Ecto neural progenitor cell (in vitro differentiated cells): ENCODE measurements around the gene ATP1A4.

Experiments
- DNase-seq: peaks from one replicate; pipeline ENCODE4 v3.0.0-alpha.2; 2018; ENCODE audit warnings: low spot score

The ATP1A4 gene

DNA sequence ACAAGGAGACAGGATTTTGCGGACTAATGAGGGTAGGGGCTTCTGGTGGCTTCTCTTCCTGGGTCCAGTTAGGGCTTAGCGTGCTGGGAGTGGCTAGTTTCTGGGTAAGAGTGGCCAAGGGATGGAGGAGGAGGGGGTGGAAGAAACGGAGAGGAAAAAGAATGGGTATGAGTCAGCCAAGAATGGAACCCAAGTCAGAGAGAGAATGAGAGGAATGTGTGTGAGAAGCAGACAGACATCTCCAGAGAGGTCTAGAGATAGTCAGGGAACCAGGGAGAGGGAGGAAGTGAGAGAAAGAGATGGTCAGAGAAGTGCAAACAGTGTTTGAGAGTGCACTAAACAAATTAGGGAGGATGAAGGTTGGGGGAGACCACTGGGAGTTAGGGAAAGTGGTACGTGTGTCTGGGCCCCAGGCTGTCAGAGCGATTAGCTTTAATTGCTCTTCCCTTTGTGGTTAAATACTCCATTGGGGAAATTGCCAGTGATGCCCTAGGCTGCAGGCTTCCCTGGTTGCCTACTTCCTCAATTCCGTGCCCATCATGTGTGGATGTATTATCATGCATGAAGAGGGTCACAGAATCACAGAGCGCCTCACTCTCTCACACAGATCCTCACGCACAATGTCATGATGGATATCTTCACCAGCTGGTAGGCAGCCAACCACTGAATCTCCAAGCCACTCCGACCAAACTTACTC lies 55.2 kb downstream of the ATP1A4 start:
- DNase-seq = no peak

DNA sequence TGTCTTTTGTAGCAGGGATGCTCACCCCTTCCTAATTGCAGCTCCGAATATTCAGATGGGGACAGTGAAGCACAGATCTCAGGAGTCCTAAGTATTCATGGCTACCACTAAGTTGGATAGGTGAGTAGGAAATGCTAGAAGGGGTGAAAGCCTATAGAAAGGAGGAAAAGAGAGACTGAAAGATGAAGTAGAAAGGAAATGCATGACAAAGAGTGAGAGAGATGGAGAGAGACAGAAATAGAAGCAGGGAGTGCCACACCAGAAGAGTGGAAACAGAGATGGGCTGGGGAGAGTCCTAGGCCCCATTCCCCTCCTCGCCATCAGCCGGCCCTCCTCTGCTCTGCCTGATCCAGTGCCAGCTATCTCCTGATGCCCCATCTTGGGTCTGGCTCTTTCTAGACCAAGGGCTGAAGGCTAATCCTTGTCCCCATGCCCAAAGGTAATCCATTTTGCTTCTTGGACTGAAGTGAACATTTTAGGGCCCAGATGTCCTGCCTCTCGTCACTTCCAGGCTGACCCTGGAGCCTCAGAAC lies 55.8 kb downstream of the ATP1A4 start:
- no peak for DNase-seq

DNA sequence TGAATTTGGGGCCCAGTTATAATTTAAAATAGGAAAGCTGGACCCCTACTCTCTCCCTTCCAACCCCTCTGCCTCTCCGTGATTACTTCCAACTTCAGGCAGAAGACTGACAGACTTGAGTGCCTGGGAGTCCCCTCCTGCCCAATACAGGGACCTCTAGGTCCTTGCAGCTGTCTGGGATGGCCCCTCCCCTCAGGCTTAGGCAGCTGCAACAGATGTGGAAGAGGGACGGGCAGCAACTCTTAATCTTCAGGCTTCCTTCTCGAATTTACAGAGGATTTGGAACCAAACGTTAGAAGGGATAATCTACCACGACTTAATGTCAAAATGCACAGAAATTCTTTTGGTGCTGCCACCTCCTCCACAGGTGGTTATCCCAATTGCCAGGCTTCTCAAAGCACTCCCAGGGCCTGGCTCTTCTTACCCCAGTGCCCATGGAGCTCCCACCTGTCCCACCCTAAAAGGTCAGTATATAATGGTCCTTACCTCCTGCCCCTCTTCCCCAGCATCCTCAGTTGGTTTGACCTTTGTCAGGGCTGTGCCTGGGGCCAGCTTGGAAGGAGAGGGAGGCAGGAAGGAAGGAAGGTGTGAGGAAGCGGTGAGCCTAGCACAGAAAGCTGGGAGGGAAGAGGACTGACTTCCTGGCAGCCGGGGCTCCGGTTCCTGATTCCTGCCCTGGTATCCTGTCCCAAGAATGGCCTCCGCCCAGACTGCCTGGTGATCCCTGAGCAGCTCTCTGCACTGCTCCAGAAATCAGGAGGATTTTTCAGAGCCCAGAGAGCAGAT lies 56.6 kb downstream of the ATP1A4 start:
- DNase-seq = no peak

DNA sequence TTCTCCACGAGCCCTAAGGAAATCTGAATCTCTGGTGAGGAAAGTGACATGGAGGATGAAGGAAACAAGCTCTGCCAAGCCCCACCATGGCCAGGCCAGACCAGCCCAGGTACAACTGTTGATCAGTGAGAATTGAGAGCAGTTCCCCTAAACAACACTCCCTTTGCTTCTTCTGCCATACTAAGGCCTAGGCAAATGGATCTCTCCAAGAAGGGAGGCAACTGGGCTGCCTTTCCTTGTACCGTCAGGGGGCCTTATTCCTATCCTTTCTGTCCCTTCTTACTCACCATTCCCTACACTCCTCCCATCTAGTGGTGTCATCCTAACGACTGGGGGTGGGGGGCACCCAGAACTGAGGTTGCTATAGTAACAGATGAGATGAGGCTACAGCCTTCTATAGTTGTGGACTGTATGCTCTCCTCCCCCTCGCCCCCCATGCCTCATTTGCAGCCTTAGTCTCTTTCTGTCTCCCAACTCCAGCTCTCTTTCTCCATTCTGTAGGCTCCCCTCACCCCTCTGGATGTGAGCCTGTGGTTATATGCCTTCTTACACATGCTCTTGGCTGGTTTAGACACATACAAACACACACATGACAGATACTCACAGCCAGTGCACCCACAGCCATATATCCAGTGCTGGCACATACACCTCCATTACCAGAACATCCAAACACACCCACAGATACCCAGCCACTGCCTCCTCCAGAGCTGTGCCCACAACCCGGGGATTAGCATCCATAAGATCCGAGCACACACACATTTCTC lies 57.3 kb downstream of the ATP1A4 start:
- no peak for DNase-seq

DNA sequence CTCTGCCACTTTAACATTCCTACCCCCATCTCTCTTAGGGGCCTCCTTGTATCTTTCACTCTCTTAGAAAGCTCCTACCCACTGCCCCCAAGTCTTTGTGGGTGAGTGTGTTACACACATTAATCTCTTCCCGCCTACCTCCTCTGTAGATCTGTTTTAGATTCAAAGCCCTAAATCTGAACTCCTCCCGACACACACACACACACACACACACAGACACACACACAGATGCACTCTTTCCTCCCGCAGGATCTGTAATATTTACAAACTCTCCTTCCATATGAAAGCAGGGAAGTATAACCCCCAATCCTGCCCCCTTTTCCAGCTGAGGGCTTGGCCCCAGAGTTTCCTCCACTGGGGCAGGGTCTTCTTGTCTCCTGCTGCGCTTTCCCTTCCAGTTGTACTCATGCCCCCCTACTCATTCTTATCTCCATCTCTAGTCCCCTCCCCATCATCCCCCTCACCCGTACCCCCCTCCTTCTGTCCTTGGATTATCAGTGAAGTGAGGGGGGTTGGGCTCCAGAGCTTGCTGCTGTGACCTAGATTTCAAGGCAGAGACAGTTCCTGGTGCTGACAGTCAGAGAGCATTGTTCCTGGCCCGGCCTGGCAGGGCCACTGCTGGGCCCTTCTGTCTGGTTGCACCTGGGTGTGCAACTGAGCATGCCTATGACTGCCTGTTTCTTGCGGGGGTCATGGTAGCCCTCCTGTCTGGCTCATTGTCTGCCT lies 58.1 kb downstream of the ATP1A4 start:
- DNase-seq = no peak

DNA sequence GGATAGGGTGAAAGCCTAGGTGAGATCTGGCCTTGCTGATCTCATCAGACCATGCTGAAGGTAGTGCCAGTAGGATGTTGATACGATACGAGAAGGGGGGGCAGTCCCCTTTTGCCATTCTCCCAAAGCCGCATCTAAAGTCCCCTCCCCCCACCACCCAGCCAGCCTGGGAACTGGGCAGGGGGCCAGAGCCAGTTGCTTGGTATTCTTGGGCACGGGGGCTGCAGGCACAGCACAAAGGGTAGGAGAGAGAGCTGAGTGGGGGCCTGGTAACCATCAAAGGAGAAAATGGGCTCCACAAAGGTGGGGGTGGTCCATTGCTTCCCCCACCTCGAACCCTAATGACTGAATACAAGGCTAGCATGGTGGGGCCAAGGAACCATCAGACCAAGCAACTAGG lies 59.2 kb downstream of the ATP1A4 start:
- no peak for DNase-seq

DNA sequence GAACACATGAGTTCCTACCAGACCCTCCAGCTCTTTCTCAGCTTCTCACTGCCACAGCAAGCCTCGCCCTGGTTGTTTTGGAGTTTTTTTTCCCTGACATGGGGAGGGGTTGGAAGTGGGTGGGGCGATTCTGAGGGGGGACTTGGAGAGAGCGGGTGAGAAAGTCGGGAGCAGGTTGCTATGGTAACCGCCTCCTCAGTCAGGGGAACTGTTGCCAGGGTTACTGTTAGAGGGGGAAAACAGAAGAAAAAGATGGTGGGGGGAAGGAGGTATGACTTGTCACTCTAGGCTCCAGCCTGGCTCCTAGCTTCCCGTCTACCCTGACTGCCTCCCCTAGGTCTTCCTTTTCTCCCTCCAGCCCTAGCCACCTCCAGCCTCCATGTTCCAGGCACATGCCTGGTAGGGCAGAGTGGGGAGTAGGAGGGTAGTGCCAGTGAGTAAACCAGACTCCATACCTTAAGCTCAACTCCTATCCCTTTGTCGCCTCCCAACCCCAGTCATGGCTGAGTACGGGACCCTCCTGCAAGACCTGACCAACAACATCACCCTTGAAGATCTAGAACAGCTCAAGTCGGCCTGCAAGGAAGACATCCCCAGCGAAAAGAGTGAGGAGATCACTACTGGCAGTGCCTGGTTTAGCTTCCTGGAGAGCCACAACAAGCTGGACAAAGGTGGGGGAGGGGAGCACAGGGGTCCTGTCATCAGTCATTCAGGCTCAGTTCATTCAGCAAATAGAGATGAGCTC lies 59.8 kb downstream of the ATP1A4 start:
- DNase-seq = no peak

DNA sequence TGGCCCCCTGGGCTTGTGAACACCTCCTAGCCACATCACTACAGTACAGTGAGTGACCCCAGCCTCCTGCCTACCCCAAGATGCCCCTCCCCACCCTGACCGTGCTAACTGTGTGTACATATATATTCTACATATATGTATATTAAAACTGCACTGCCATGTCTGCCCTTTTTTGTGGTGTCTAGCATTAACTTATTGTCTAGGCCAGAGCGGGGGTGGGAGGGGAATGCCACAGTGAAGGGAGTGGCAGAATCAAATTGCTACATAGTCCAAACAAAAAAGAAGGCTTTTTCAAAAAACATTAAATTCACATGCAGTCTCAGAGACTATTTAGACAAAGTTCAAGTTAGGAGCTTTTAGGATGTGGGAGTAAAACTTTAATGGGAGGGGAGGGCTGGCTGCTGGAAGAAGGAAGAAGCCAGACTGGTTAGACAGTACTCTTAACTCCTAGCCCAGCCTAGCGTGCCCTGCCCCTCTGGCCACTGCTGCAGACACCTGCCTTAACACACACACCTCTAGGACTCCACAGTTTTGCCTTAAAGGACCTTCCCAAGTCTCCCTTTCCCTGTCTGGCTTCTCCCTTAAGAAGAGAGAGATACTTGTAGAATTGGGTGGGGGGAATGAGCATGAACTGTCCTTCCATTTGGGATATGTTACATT lies 63.2 kb downstream of the ATP1A4 start:
- DNase-seq = no peak

DNA sequence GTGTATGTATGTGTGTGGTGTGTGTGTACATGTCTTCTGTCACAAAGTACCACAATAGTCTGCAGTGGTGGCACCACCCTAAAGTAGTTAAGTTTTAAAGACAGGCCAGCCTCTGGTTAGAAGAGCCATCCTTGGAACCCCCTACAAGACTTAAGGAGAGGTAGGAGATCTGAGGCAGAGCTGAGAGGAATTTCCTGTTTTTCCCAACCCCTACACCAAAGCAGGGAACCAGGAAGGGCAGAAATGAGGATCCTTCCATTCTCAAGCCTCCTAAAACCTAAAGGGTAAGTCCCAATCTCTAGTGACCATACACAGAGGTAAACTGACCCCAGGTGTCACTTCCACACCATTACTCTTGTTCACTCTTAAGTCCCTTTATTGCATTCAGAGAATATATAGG lies 64.9 kb downstream of the ATP1A4 start:
- DNase-seq = no peak

DNA sequence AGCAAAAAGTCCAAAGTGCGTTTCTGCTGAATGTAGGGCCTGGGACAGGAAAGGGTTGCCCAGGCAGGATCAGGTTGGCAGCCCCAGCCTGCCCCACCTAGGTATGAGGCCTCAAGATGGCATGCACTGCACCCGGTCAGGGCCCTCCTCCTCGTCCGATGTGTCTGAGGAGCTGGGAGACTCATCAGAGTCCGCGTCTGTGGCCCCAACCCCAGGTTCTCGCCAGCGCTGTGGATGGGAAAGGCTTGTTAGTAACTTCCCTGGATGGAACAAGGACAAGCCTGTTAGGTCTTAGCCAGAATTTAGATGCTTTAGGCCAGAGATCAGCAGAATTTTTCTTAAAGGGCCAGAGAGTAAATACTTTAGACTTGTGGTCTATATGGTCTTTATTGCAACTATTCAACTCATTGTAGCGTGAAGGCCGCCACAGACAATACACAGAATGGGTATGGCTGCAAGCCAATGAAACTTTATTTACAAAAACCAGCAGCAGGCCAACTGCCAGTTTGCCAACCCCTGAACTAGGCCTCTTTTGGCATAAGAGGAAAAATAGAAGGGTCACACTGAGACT lies 66.2 kb downstream of the ATP1A4 start:
- no peak for DNase-seq

DNA sequence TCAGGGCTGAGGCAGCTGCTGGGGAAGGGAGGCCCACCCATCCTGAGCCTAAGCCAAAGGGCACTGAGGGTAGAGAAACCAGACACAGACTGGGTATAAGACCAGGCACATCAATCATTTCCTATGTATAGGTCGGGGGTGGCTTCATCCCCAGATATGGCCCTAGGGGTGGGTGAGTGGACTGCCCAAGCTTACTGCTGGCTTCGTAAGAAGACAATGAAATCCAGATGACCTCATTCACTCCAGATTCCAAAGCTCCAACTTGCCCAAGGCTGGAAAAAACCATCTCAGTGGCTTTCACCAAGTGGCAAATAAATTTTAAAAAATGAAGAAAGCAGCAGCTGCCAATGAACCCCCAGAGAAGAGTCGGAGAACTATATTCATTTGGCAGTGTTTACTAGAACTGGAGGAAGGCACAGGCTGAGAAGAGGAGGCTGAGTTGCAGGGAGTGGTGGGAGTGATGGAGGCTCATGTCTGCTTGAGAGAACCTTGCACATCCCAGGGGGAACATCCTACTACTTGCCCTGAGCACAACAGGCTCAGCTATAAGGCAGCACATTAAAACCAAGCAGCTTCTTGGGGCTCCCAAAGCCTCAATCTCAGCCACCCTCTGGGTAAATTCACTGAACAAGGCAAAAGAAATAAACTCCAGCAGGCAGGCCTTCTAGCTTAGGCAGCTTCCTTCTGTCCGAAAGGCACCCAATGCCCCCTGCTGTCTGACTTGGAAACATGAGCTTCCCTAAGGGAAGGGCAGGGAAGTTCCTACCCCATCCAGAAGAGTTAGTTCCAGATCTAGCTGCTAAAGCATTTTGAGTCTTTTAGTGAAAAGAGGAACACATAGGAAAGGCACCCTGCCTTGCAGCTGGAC lies 67.9 kb downstream of the ATP1A4 start:
- DNase-seq = no peak

DNA sequence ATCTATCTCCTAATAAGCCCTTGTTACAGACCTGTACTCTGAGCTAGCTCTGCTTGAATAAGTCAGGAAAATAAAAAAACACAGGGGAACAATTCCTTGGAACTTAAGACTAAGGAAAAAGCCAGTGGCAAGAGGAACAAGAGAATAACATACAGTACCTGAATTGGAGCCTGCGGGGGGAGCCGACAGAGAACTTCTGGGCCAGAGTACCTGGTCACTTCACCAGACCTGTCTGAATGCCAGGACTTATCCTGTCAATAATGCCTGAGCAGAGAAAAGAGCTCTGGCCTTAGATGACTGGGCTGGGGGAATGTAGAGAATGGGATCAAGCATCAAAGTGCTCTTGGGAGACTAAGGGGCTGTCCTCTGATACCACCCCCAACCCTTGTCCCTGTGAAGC lies 68.9 kb downstream of the ATP1A4 start:
- DNase-seq = no peak

DNA sequence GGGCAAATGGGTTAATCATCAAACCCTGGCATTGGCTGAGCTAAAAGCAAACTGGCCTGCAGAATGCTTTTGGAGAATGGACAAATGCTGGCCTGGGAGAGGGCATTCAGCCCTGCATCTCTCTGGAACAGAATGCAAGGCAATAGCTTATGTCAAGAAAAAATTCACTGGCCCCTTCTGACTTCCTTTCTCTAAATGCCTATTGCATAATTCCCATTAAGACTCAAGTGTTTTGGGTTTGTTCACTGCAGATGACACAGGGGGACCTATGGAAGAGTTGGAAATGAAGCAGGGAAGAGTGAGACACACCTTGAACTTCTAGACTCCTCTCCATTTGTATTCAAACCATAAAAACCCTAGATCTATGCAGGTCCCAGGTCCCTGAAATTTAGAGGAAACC lies 69.7 kb downstream of the ATP1A4 start:
- no peak for DNase-seq

DNA sequence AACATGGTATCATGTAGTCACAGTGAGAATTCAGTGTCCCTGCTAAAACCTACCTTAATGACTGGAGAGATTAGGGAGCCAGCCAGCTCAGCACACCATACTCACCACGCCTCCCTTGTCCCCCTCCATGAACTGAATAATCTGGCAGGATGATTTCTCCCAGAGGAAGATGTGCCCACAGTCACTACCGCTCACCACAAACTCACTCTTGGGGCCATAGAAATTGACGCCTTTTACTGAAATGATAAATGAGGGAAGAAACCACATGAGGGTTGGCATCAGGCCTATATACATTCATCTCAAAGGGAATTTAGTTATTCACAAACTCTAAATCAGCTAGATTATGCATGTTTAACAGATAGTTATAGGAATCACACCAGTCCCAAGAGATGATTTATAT lies 71.1 kb downstream of the ATP1A4 start:
- DNase-seq = no peak

DNA sequence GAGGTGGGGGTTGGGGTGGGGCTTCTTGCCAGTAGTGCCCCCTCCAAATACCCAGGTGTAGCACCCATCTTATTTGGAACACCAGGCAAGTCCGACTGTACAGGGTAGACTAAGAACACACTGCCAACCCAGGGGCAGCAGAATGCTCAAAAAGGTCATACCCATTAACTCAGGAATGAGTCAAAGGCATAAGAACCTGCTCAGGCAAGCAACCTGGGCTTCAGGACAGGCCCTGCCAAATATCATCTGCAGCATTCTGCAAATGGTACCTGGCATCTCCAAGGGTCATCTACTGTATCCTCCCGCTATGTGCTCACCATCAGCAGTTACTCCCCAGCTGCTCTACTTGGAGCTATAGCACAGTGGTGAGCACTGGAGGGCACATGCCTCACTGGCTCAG lies 73.2 kb downstream of the ATP1A4 start:
- no peak for DNase-seq

DNA sequence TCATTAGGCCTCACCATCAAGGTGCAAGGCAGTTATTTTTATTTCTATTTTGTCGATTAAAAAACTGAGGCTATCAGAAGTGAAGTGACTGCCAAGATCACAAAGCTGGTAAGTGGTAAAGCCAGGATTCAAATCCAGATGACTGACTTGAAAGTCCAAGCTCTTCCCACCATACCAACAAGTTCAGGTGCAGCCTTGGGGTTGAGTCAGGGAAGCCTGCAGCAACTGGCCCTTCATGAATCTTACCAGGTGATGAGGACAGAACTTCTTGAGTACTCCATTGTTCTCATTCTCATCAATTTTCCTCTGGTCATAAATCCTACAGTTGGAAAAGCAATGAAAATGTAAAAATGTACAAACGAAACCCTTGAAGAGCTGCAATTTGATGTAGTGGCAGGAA lies 73.9 kb downstream of the ATP1A4 start:
- DNase-seq = no peak

DNA sequence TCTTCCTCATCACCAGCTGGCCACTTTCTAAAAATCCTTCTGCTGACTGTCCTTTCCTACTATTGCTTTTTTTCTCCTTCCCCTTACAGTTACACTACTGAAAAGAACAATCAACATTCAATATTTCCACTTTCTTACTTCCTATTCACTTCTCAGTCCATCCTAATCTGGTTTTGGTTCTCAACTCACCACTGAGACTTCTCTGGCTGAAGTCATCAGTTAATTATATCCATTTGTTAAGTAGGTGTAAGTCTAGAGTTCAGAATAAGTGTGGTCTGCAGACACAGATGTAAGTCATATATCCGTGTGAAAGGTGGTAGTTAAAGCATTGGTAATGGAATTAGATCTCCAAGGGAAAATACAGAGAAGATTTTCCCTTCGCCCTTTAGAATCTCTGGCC lies 75.2 kb downstream of the ATP1A4 start:
- no peak for DNase-seq

DNA sequence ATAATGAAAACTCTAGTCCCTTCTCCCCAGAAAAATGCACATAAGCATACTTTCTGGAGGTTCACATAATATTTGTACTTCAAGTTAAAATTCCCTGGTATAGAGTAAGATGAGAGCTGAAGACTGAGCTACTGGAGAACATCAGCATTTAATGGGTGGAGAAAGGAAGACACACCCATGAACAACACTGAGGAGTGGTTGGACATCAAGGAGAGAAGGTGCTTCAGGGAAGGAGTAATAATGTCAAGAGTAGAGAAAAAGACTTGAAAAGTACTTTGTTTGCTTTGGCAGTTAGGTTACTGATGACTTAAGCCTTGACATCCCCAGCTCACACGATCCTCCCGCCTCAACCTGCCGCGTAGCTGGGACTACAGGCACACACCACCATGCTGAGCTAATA lies 75.6 kb downstream of the ATP1A4 start:
- no peak for DNase-seq

DNA sequence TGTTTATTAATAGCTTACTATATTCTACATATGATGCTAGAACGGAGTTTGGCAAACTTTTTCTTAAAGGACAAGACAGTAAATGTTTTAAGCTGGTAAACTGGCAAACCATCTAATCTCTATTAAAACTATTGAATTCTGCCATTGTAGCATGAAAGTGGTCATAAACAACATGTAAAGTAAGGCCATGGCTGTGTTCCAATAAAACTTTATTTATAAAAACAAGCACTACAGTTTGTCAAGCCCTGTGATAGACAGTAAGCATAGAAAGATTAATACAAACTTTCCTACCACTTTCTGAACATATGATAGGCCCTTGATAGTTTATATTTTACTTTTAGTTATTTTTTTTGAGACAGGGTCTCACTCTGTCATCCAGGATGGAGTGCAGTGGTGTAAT lies 76.2 kb downstream of the ATP1A4 start:
- no peak for DNase-seq

DNA sequence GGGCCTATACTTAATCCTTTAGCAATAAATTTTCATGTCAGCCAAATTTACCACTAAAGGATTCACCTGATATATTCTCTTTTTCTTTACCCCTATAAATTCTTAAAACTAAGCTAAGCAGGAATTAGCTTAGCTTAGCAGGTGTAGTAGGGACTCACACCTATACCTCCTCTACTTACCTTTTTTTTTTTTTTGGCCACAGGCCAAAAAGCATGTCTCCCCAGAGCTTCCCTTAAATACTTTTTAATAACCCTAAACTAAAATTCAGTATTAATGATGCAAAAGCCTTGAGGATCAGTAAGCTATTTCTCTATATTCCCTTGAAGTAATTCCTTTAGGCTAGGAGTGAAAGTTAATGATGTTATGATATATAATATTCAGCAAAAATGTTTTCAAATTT lies 77.0 kb downstream of the ATP1A4 start:
- no peak for DNase-seq
